HCT116 (cell line): ENCODE measurements around the gene PPIAL4G.
"Not testable (repeated sequence)": the region's sequence is repeated elsewhere in the genome, so short reads cannot be mapped to it uniquely, and the experiment has no call there.

Experiments used
- CEBPB ChIP-seq: IDR thresholded peaks from 2 replicates; pipeline ENCODE4 v1.6.1; 2012; ENCODE audit warnings: low read depth
- CTCF ChIP-seq, 3 experiments: fragments of 200-600 bp in 1 of 3; sonication (generic) in 1 of 3; IDR thresholded peaks in 2 of 3; conservative IDR thresholded peaks in 1 of 3; 2 replicates each; pipeline ENCODE4 v1.5.1; 2012 to 2017; ENCODE audit warnings: low read depth in 2 of 3, low read length in 2 of 3, antibody characterized with exemption in 1 of 3, borderline replicate concordance in 1 of 3, control low read depth in 1 of 3, mild to moderate bottlenecking in 1 of 3, mixed read lengths in 1 of 3, mixed run types in 1 of 3, moderate library complexity in 1 of 3; ENCODE audit not compliant: insufficient read depth in 1 of 3
- EZH2phosphoT487 ChIP-seq: fragments of 200-600 bp; IDR thresholded peaks from 2 replicates; pipeline ENCODE4 v1.6.1; 2018; ENCODE audit warnings: antibody characterized with exemption, borderline replicate concordance
- MAX ChIP-seq: IDR thresholded peaks from 2 replicates; pipeline ENCODE4 v1.6.1; 2012
- POLR2A ChIP-seq: IDR thresholded peaks from 2 replicates; pipeline ENCODE4 v1.7.0; 2011; ENCODE audit warnings: borderline replicate concordance; ENCODE audit not compliant: insufficient read depth, insufficient read length; ENCODE audit errors: extremely low read depth
- POLR2AphosphoS5 ChIP-seq: IDR thresholded peaks from 2 replicates; pipeline ENCODE4 v1.6.1; 2011; ENCODE audit warnings: mild to moderate bottlenecking, low read depth, low read length, moderate library complexity
- REST ChIP-seq: IDR thresholded peaks from 2 replicates; pipeline ENCODE4 v1.6.1; 2012; ENCODE audit warnings: low read depth
- SIN3A ChIP-seq: IDR thresholded peaks from 2 replicates; pipeline ENCODE4 v1.6.1; 2012; ENCODE audit warnings: low read depth
- SRF ChIP-seq: IDR thresholded peaks from 2 replicates; pipeline ENCODE4 v1.6.1; 2012; ENCODE audit warnings: low read depth
- TCF7L2 ChIP-seq: IDR thresholded peaks from 2 replicates; pipeline ENCODE4 v1.7.0; 2011; ENCODE audit warnings: borderline replicate concordance, inconsistent platforms; ENCODE audit not compliant: insufficient read depth, insufficient read length; ENCODE audit errors: extremely low read depth

DNA sequence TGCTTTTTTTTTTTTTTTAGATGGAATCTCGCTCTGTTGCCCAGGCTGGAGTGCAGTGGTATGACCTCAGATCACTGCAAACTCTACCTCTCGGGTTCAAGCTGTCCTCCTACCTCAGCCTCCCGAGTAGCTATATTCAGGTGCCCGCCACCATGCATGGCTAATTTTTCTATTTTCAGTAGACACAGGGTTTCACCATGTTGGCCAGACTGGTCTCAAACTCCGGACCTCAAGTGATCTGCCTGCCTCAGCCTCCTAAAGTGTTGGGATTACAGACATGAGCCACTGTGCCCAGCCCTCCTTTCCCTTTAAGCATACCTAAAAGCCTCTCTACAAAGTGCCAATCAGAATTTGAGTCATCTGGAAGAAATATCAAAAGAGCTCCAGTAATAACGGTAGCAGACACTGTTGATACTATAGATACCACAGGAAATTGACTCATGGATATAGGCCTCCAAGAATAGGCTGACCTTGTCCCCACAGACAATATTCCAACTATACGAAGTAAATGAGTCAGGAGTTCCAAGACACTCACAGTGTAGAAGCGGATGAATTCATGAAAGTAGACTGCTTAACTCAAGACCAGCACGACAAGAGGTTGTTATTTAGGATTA is 29.6 kb upstream of the PPIAL4G start:
- TF ChIP-seq CEBPB; CTCF (IDR thresholded peaks at IDR 0.05 in 2 of 3, conservative IDR thresholded peaks at IDR 0.05 in 1 of 3; ENCODE audit: borderline replicate concordance in 1 of 3, insufficient read depth in 1 of 3, low read depth in 2 of 3, low read length in 2 of 3); POLR2A; POLR2AphosphoS5; REST; SIN3A; TCF7L2; SRF; EZH2phosphoT487; MAX: not testable (repeated sequence)
